ENCODE results near the gene MYO10.
"Not testable (repeated sequence)": the region's sequence is repeated elsewhere in the genome, so short reads cannot be mapped to it uniquely, and the experiment has no call there.

MYO10 gene

GRCh38 chr5:16862777-16863176 is 73.3 kb downstream of the MYO10 start:
- no peak for DNase-seq (ENCODE audit: low read depth)

GRCh38 chr5:16859346-16859745 is 76.7 kb downstream of the MYO10 start:
- no peak for DNase-seq (ENCODE audit: low read depth)

GRCh38 chr5:16858151-16858550 is 77.9 kb downstream of the MYO10 start:
- no peak for DNase-seq (ENCODE audit: low read depth)

GRCh38 chr5:16857635-16858034 is 78.5 kb downstream of the MYO10 start:
- no peak for DNase-seq (ENCODE audit: low read depth)

GRCh38 chr5:16856531-16856930 is 79.6 kb downstream of the MYO10 start:
- no peak for DNase-seq (ENCODE audit: low read depth)

GRCh38 chr5:16855898-16856297 is 80.2 kb downstream of the MYO10 start:
- no peak for DNase-seq (ENCODE audit: low read depth)

GRCh38 chr5:16855485-16855884 is 80.6 kb downstream of the MYO10 start:
- DNase-seq (ENCODE audit: low read depth) = no peak

GRCh38 chr5:16854351-16854750 is 81.7 kb downstream of the MYO10 start:
- DNase-seq (ENCODE audit: low read depth) = no peak

- DNase-seq (ENCODE audit: low read depth) = no peak
Observed at GRCh38 chr5:16853518-16853917, 82.6 kb downstream of the MYO10 start.

GRCh38 chr5:16852251-16853005 is 83.7 kb downstream of the MYO10 start:
- DNase-seq (ENCODE audit: low read depth) = no peak

- no peak for DNase-seq (ENCODE audit: low read depth)
Observed at GRCh38 chr5:16849775-16850174, 86.3 kb downstream of the MYO10 start.

GRCh38 chr5:16849181-16849580 is 86.9 kb downstream of the MYO10 start:
- no peak for DNase-seq (ENCODE audit: low read depth)

GRCh38 chr5:16844952-16845351 is 91.1 kb downstream of the MYO10 start:
- DNase-seq (ENCODE audit: low read depth) = no peak

GRCh38 chr5:16842896-16843295 is 93.2 kb downstream of the MYO10 start:
- DNase-seq (ENCODE audit: low read depth) = no peak

- DNase-seq (ENCODE audit: low read depth) = no peak
Observed at GRCh38 chr5:16841416-16841815, 94.7 kb downstream of the MYO10 start.

- DNase-seq (ENCODE audit: low read depth) = no peak
Observed at GRCh38 chr5:16837305-16837704, 98.8 kb downstream of the MYO10 start.

- no peak for DNase-seq (ENCODE audit: low read depth)
Observed at GRCh38 chr5:16834029-16834428, 102.1 kb downstream of the MYO10 start.

GRCh38 chr5:16831326-16831725 is 104.8 kb downstream of the MYO10 start:
- not testable (repeated sequence) for DNase-seq (ENCODE audit: low read depth)

GRCh38 chr5:16827755-16828154 is 108.3 kb downstream of the MYO10 start:
- DNase-seq (ENCODE audit: low read depth) = no peak

- no peak for DNase-seq (ENCODE audit: low read depth)
Observed at GRCh38 chr5:16826379-16827125, 109.5 kb downstream of the MYO10 start.

GRCh38 chr5:16819522-16820167 is 116.4 kb downstream of the MYO10 start:
- no peak for DNase-seq (ENCODE audit: low read depth)

- no peak for DNase-seq (ENCODE audit: low read depth)
Observed at GRCh38 chr5:16815432-16815831, 120.7 kb downstream of the MYO10 start.

- no peak for DNase-seq (ENCODE audit: low read depth)
Observed at GRCh38 chr5:16812911-16813310, 123.2 kb downstream of the MYO10 start.
